ENCODE measurements around the gene IL7R. TPM values are rescaled to one million over a fixed set of nuclear protein-coding genes. Genes with fewer than 3 reads are reported as not detected.

The IL7R gene
- total RNA-seq, 1 experiment from 2014 or later = 0.98 TPM

DNA sequence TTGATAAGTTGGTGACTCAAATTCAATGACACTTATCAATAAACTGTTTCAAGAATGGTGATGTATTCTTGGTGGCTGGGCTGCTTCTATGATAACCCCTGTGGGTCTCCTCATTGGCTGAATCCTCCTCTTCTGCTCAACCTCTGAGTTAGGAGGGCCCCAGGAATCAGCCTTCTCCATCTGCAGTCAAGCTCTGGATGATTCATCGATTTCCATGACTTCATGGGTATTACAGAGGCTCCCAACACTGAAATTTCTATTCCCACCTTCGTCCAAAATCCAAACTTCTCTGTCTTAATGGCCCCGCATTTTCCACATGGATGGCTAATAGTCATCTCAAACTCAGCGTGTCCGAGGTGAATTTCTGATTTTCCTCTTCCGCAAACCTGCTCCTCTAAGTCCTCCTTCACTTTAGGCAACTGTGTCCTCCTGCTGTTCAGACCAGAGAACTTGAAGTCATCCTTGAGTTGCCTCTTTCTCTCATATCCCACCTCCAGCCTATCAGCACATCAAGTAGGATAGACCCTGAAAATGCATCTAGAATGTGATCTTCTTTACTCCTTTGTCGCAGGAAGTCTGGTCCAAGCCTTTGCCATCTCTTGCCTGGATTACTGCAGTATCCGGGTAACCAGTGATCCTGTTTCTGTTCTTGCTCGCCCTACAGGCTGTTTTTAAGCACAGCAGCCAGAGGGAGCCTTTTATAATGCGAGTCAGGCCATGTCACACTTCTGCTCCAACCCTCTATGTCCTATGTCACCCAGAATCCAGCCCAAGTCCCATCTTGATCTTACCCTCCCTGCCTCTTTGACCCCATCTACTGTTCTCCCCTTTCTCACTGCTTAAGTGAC lies 41.4 kb upstream of the IL7R start:
- no peak overlapping the region for H3K4me3 ChIP-seq (replicated peaks in 1 of 2; ENCODE audit: low read depth in 1 of 2, low read length in 2 of 2)
- H4K20me1 ChIP-seq (ENCODE audit: insufficient read depth) = no peaks in the 10 kb centered on the region
- no peaks in the 10 kb centered on the region for H3K9me3 ChIP-seq (ENCODE audit: control insufficient read depth in 1 of 2, insufficient read depth in 1 of 2, low read depth in 1 of 2, low read length in 2 of 2)
- ChIA-PET CTCF (no interaction called here), POLR2A (no interaction called here), RAD21 (ENCODE audit: low non-redundant PET in 1 of 2, low total read pairs in 2 of 2, uncharacterized antibody in 2 of 2, unreplicated experiment in 2 of 2) (no interaction called here)
- H2AFZ ChIP-seq (ENCODE audit: low read depth, low read length, poor library complexity, severe bottlenecking) = no peak overlapping the region
- peaks cover 16% of the 10 kb centered on the region; the same call in 1 of the 2 replicates for H3K27me3 ChIP-seq (ENCODE audit: insufficient read depth, low read length)
- H3K4me1 ChIP-seq (ENCODE audit: control insufficient read depth in 1 of 2, insufficient read depth in 2 of 2, low read length in 2 of 2) = no peaks in the 10 kb centered on the region
- no peaks in the 10 kb centered on the region for H3K36me3 ChIP-seq (ENCODE audit: control insufficient read depth in 1 of 2, insufficient read depth in 2 of 2, low read length in 2 of 2)
- ATAC-seq = peak; percentile 89
- no peak overlapping the region for H3K27ac ChIP-seq (ENCODE audit: low read depth, low read length)
- peak in 2 of 3 experiments; percentile 43 to 45; a peak in 3 of 6 replicates for TF ChIP-seq CTCF (IDR thresholded peaks at IDR 0.05 in 2 of 3, conservative IDR thresholded peaks at IDR 0.05 in 1 of 3; ENCODE audit: borderline replicate concordance in 1 of 3, insufficient read depth in 1 of 3, low read depth in 2 of 3, low read length in 2 of 3)
- TF ChIP-seq EGR1 (IDR thresholded peaks at IDR 0.05; ENCODE audit: low read depth) = no peak
- intact Hi-C loops (cut with micrococcal nuclease) = no loop called here
- H3K79me2 ChIP-seq (ENCODE audit: insufficient read depth, low read length) = no peaks in the 10 kb centered on the region
- no peaks in the 10 kb centered on the region for H3K9me2 ChIP-seq (ENCODE audit: insufficient read depth)
- BruUV-seq (replicated peaks) = no TSS peak
- H3K4me2 ChIP-seq (ENCODE audit: low read length) = no peak overlapping the region
- DNase-seq (ENCODE audit: low read depth, low spot score) = peak; percentile 2
- no peak overlapping the region for H3K9ac ChIP-seq (ENCODE audit: low read length)

DNA sequence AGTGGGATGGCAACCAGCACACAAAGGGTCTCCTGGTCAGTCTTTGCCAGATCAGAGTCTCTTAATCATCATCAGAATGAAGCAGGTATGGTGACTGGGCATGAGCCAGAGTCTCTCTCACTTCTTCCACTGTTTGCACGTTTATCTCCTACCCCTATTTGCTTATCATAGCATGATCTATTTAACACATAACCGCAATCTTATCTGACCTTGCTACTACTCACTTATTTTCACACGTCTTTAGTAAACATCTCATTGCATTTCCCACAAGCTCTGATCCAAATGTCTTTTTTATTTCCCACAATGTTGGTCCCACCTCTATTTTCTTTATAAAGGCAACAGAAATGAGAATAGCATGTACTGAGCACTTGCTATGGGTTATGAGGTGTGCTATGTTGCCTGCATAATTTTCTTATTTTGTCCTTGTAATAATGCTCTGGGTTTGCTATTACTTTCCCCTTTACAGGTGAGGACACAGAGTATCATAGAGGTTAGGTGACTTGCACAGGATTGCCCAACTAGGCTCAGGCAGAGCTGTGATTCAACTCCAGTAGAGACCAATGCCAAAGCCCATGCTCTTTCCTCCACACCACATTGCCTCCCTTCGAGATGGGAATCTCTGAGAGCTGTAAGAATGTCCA lies 39.7 kb upstream of the IL7R start:
- no peaks in the 10 kb centered on the region for H3K9me2 ChIP-seq (ENCODE audit: insufficient read depth)
- no peaks in the 10 kb centered on the region for H3K36me3 ChIP-seq (ENCODE audit: control insufficient read depth in 1 of 2, insufficient read depth in 2 of 2, low read length in 2 of 2)
- intact Hi-C loops (cut with micrococcal nuclease) = no loop called here
- DNase-seq (ENCODE audit: low read depth, low spot score) (no peak), ATAC-seq (no peak)
- RAD21 ChIA-PET (ENCODE audit: low non-redundant PET in 1 of 2, low total read pairs in 2 of 2, uncharacterized antibody in 2 of 2, unreplicated experiment in 2 of 2) = no interaction called here
- H3K4me2 ChIP-seq (ENCODE audit: low read length) = no peak overlapping the region
- H3K27me3 ChIP-seq (ENCODE audit: insufficient read depth, low read length) = peaks cover 19% of the 10 kb centered on the region; the same call in 1 of the 2 replicates
- TF ChIP-seq JUND (IDR thresholded peaks at IDR 0.05) (no peak), REST (IDR thresholded peaks at IDR 0.05; ENCODE audit: low read depth) (no peak), YY1 (IDR thresholded peaks at IDR 0.05; ENCODE audit: extremely low read depth, insufficient replicate concordance, low read depth, low read length) (no peak), SIN3A (IDR thresholded peaks at IDR 0.05; ENCODE audit: low read depth) (no peak), ELF1 (IDR thresholded peaks at IDR 0.05; ENCODE audit: borderline replicate concordance, low read depth) (no peak)
- no peaks in the 10 kb centered on the region for H3K4me1 ChIP-seq (ENCODE audit: control insufficient read depth in 1 of 2, insufficient read depth in 2 of 2, low read length in 2 of 2)
- CTCF ChIA-PET = no interaction called here
- no TSS peak for BruUV-seq (replicated peaks)
- H3K9me3 ChIP-seq (ENCODE audit: control insufficient read depth in 1 of 2, insufficient read depth in 1 of 2, low read depth in 1 of 2, low read length in 2 of 2) = no peaks in the 10 kb centered on the region
- no peak overlapping the region for H3K9ac ChIP-seq (ENCODE audit: low read length)
- H3K27ac ChIP-seq (ENCODE audit: low read depth, low read length) = no peak overlapping the region
- H3K79me2 ChIP-seq (ENCODE audit: insufficient read depth, low read length) = no peaks in the 10 kb centered on the region
- POLR2A ChIA-PET = no interaction called here
- H4K20me1 ChIP-seq (ENCODE audit: insufficient read depth) = no peaks in the 10 kb centered on the region
- no peak overlapping the region for H3K4me3 ChIP-seq (replicated peaks in 1 of 2; ENCODE audit: low read depth in 1 of 2, low read length in 2 of 2)
- no peak overlapping the region for H2AFZ ChIP-seq (ENCODE audit: low read depth, low read length, poor library complexity, severe bottlenecking)

Data from HCT116 (cell line).